Keratinocyte (primary cell): ENCODE data around the gene KCNMA1. TPM values are rescaled to one million over a fixed set of nuclear protein-coding genes. Genes with fewer than 3 reads are reported as not detected.

Source experiments
- DNase-seq: peaks from one replicate; pipeline ENCODE4 v3.0.0-alpha.2; 2011; ENCODE audit warnings: low read depth, missing footprints, low spot score
- FAIRE-seq: peaks from 2 replicates; lab custom pipeline; 2011; peaks lifted over from hg19 to GRCh38; lab: Jason Lieb, UNC
- H2AFZ ChIP-seq: 2 replicates; pipeline ENCODE4 v1.6.0; 2012; ENCODE audit warnings: low read length, control low read depth, inconsistent platforms; ENCODE audit not compliant: control insufficient read depth
- H3K27ac ChIP-seq: 2 replicates; pipeline ENCODE4 v1.5.1; 2011; ENCODE audit warnings: low read length; ENCODE audit not compliant: control insufficient read depth, insufficient read depth
- H3K27me3 ChIP-seq: 3 replicates; pipeline ENCODE4 v1.6.0; 2011; ENCODE audit warnings: low read length; ENCODE audit not compliant: control insufficient read depth, insufficient read depth; ENCODE audit errors: extremely low read depth
- H3K36me3 ChIP-seq, 2 experiments: 2 replicates in 1 of 2; 3 replicates in 1 of 2; pipeline ENCODE4 v1.5.1; 2011; ENCODE audit warnings: low read length in 2 of 2, mild to moderate bottlenecking in 1 of 2; ENCODE audit not compliant: control insufficient read depth in 2 of 2, insufficient read depth in 2 of 2; ENCODE audit errors: extremely low read depth in 1 of 2
- H3K4me1 ChIP-seq: 3 replicates; pipeline ENCODE4 v1.5.1; 2011; ENCODE audit warnings: low read length; ENCODE audit not compliant: control insufficient read depth, insufficient read depth; ENCODE audit errors: extremely low read depth
- H3K4me2 ChIP-seq: 3 replicates; pipeline ENCODE4 v1.6.0; 2011; ENCODE audit warnings: low read depth, low read length; ENCODE audit not compliant: control insufficient read depth, insufficient read depth; ENCODE audit errors: extremely low read depth
- H3K4me3 ChIP-seq, 3 experiments: fragments of 200-600 bp in 1 of 3; sonication (generic) in 1 of 3; 2 replicates in 2 of 3; 3 replicates in 1 of 3; pipeline ENCODE4 v1.5.1; 2011 to 2016; ENCODE audit warnings: low read length in 3 of 3, mild to moderate bottlenecking in 3 of 3, control low read depth in 2 of 3, inconsistent platforms in 1 of 3, low read depth in 1 of 3, mixed read lengths in 1 of 3, mixed run types in 1 of 3, moderate library complexity in 1 of 3; ENCODE audit not compliant: control insufficient read depth in 2 of 3, insufficient read depth in 2 of 3; ENCODE audit errors: extremely low read depth in 1 of 3
- H3K79me2 ChIP-seq: 2 replicates; pipeline ENCODE4 v1.6.0; 2012; ENCODE audit warnings: low read length; ENCODE audit not compliant: control insufficient read depth, insufficient read depth
- H3K9ac ChIP-seq: 3 replicates; pipeline ENCODE4 v1.6.0; 2011; ENCODE audit warnings: low read length; ENCODE audit not compliant: control insufficient read depth, insufficient read depth; ENCODE audit errors: extremely low read depth
- H3K9me1 ChIP-seq: 3 replicates; pipeline ENCODE4 v1.6.0; 2011; ENCODE audit warnings: low read length; ENCODE audit not compliant: control insufficient read depth, insufficient read depth; ENCODE audit errors: extremely low read depth
- H3K9me3 ChIP-seq: 2 replicates; pipeline ENCODE4 v1.5.1; 2012; ENCODE audit warnings: low read depth, low read length; ENCODE audit not compliant: control insufficient read depth
- H4K20me1 ChIP-seq: 3 replicates; pipeline ENCODE4 v1.6.0; 2011; ENCODE audit warnings: low read length; ENCODE audit not compliant: control insufficient read depth, insufficient read depth; ENCODE audit errors: extremely low read depth
- CTCF ChIP-seq, 3 experiments: IDR thresholded peaks in 1 of 3; conservative IDR thresholded peaks in 1 of 3; optimal IDR thresholded peaks in 1 of 3; 2 replicates in 2 of 3; 3 replicates in 1 of 3; pipeline versions ENCODE3 to v1.5.1; 2011; ENCODE audit warnings: low read length in 3 of 3, mild to moderate bottlenecking in 3 of 3, moderate library complexity in 2 of 3, control low read depth in 1 of 3, inconsistent platforms in 1 of 3; ENCODE audit not compliant: insufficient read depth in 2 of 3; ENCODE audit errors: extremely low read depth in 1 of 3
- EZH2 ChIP-seq: IDR thresholded peaks from one replicate; pipeline ENCODE4 v1.6.1; 2012; ENCODE audit warnings: inconsistent platforms, mild to moderate bottlenecking, low read length, moderate library complexity
- dilution Hi-C: fragments of 300-500 bp; cut with MboI; formaldehyde crosslinking; loops from one replicate; pipeline ENCODE4 v1.7.0; 2020; ENCODE audit warnings: low sequenced_read_pairs; ENCODE audit not compliant: extremely low pct_ligation_motif_present
- polyA plus RNA-seq, 5 experiments: library from polyadenylated mRNA; depleted of rRNA in 3 of 5; stranded (reverse) in 3 of 5; stranded (forward) in 1 of 5; unstranded in 1 of 5; fragments of >200 nt; gene quantifications; 1 replicate in 1 of 5; 2 replicates in 3 of 5; 3 replicates in 1 of 5; pipeline versions ENCODE4 v1.2.1 to v1.2.3, GENCODE V29; 2011 to 2012; ENCODE audit warnings: missing spikeins in 2 of 5, low read depth in 1 of 5, low replicate concordance in 1 of 5

KCNMA1 gene
- polyA plus RNA-seq, 1 donor (not counting 4 experiments of a cell fraction or from before 2014, with no cell fraction given), result 6.3 TPM

- DNase-seq (no peak), FAIRE-seq (no peak)
- H3K36me3 ChIP-seq, result no peaks in the 10 kb centered on the region
- TF ChIP-seq EZH2, result no peak
- TF ChIP-seq CTCF (optimal IDR thresholded peaks at IDR 0.05 in 1 of 3, IDR thresholded peaks at IDR 0.05 in 1 of 3, conservative IDR thresholded peaks at IDR 0.05 in 1 of 3; ENCODE audit: extremely low read depth in 1 of 3, insufficient read depth in 2 of 3, low read length in 3 of 3), result no peak
- H3K4me3 ChIP-seq, result no peak overlapping the region
- no peak overlapping the region for H2AFZ ChIP-seq
- no peak overlapping the region for H3K27ac ChIP-seq
- H3K9me1 ChIP-seq, result no peaks in the 10 kb centered on the region
- no peaks in the 10 kb centered on the region for H3K4me1 ChIP-seq
- no peak overlapping the region for H3K9ac ChIP-seq
- no peaks in the 10 kb centered on the region for H3K27me3 ChIP-seq
- no peaks in the 10 kb centered on the region for H3K9me3 ChIP-seq
- H3K79me2 ChIP-seq, result no peaks in the 10 kb centered on the region
- dilution Hi-C loops, result no loop called here
- no peak overlapping the region for H3K4me2 ChIP-seq
- no peaks in the 10 kb centered on the region for H4K20me1 ChIP-seq
Measured at GRCh38 chr10:76928565-76928964, 709.0 kb downstream of the KCNMA1 start.

GRCh38 chr10:76925636-76926405 is 711.8 kb downstream of the KCNMA1 start:
- Histone ChIP-seq H3K9ac (no peak overlapping the region), H3K4me3 (no peak overlapping the region), H3K36me3 (no peaks in the 10 kb centered on the region), H3K4me2 (no peak overlapping the region), H3K27ac (no peak overlapping the region), H3K79me2 (no peaks in the 10 kb centered on the region), H3K27me3 (no peaks in the 10 kb centered on the region), H3K4me1 (no peaks in the 10 kb centered on the region), H3K9me1 (no peaks in the 10 kb centered on the region), H4K20me1 (no peaks in the 10 kb centered on the region), H2AFZ (no peak overlapping the region), H3K9me3 (no peaks in the 10 kb centered on the region)
- dilution Hi-C loops, result no loop called here
- TF ChIP-seq CTCF (optimal IDR thresholded peaks at IDR 0.05 in 1 of 3, IDR thresholded peaks at IDR 0.05 in 1 of 3, conservative IDR thresholded peaks at IDR 0.05 in 1 of 3; ENCODE audit: extremely low read depth in 1 of 3, insufficient read depth in 2 of 3, low read length in 3 of 3) (no peak), EZH2 (no peak)
- DNase-seq (no peak), FAIRE-seq (no peak)
